ENCODE measurements around the gene PFDN5. TPM values are rescaled to one million over a fixed set of nuclear protein-coding genes. Genes with fewer than 3 reads are reported as not detected.

The PFDN5 gene
- total and polyA plus RNA-seq, 4 donors = 118 to 245 (median 206) TPM

DNA sequence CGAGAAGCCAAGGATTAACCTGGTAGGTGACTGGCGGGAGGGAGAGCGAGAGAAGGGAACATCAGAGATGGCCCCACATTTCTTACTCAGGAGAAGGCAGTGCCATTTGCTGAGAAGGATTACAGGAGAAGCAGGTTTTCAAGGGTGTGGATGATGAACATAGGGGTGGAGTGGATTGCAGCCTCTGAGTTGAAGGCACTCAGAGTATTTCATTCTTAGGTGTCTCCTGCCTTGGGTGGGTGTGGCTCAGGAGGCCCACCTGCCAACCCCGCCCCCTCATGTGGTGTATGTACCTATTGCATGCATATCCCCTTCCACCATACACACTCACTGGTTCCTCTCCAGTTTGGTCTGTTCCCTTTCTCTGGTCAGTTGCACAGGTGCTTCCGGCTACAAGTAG, 20.9 kb upstream of the PFDN5 start:
- DNase-seq (ENCODE audit: low spot score) = no peak
- Histone ChIP-seq H3K27me3 (ENCODE audit: control insufficient read depth in 4 of 4, insufficient read depth in 4 of 4, low read length in 3 of 4) (no peaks in the 10 kb centered on the region), H3K9me3 (ENCODE audit: control insufficient read depth in 4 of 4, low read length in 3 of 4) (no peaks in the 10 kb centered on the region), H3K36me3 (ENCODE audit: control insufficient read depth in 4 of 4, insufficient read depth in 3 of 4, low read depth in 1 of 4, low read length in 3 of 4) (no peaks in the 10 kb centered on the region), H3K4me3 (ENCODE audit: low read depth in 1 of 3, low read length in 3 of 3) (no peak overlapping the region), H3K27ac (ENCODE audit: low read depth in 1 of 2, low read length in 2 of 2) (no peak overlapping the region), H3K4me1 (ENCODE audit: control insufficient read depth in 4 of 4, insufficient read depth in 4 of 4, low read length in 3 of 4) (peaks cover 0 to 3% (median 2%) of the 10 kb centered on the region in 4 donors), H3K9ac (ENCODE audit: low read depth in 1 of 2, low read length in 2 of 2) (no peak overlapping the region)
- no peak for TF ChIP-seq NR2F2 (IDR thresholded peaks at IDR 0.05)
- TF ChIP-seq RAD21 (IDR thresholded peaks at IDR 0.05) = no peak
- no peak for TF ChIP-seq HNF4G (IDR thresholded peaks at IDR 0.05)
- no peak for TF ChIP-seq GABPA (IDR thresholded peaks at IDR 0.05 in 1 of 2, conservative IDR thresholded peaks at IDR 0.05 in 1 of 2)
- no peak for TF ChIP-seq EGR1 (IDR thresholded peaks at IDR 0.05; ENCODE audit: low read depth in 2 of 2)
- TF ChIP-seq FOXA1 (IDR thresholded peaks at IDR 0.05) = no peak
- no peak for TF ChIP-seq SP1 (IDR thresholded peaks at IDR 0.05)
- no peak for TF ChIP-seq RXRA (IDR thresholded peaks at IDR 0.05)
- no peak for TF ChIP-seq HNF4A (conservative IDR thresholded peaks at IDR 0.05)
- TF ChIP-seq JUND (IDR thresholded peaks at IDR 0.05) = no peak
- 98% methylated on average over 5 of the region's 5 CpGs for WGBS

DNA sequence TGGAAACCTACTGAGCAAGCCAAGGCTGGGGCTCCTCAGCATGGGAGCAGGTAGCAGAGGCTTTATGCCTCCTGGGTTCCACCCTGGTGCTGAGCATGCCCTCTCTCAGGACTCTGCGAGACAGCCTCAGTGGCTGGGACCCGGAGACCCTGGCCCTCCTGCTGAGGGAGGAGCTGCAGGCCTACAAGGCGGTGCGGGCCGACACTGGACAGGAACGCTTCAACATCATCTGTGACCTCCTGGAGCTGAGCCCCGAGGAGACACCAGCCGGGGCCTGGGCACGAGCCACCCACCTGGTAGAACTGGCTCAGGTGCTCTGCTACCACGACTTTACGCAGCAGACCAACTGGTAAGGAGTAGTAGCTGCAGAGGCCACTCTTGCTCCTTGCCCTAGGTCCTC, 18.8 kb upstream of the PFDN5 start:
- Histone ChIP-seq H3K27ac (ENCODE audit: low read depth in 1 of 2, low read length in 2 of 2) (no peak overlapping the region), H3K9me3 (ENCODE audit: control insufficient read depth in 4 of 4, low read length in 3 of 4) (no peaks in the 10 kb centered on the region), H3K36me3 (ENCODE audit: control insufficient read depth in 4 of 4, insufficient read depth in 3 of 4, low read depth in 1 of 4, low read length in 3 of 4) (no peaks in the 10 kb centered on the region), H3K4me3 (ENCODE audit: low read depth in 1 of 3, low read length in 3 of 3) (no peak overlapping the region), H3K27me3 (ENCODE audit: control insufficient read depth in 4 of 4, insufficient read depth in 4 of 4, low read length in 3 of 4) (no peaks in the 10 kb centered on the region), H3K9ac (ENCODE audit: low read depth in 1 of 2, low read length in 2 of 2) (no peak overlapping the region), H3K4me1 (ENCODE audit: control insufficient read depth in 4 of 4, insufficient read depth in 4 of 4, low read length in 3 of 4) (peaks cover 4 to 12% (median 11%) of the 10 kb centered on the region in 4 donors)
- TF ChIP-seq JUND (IDR thresholded peaks at IDR 0.05) (no peak), SP1 (IDR thresholded peaks at IDR 0.05) (no peak), HNF4A (conservative IDR thresholded peaks at IDR 0.05) (no peak)
- TF ChIP-seq, protein P1, sequence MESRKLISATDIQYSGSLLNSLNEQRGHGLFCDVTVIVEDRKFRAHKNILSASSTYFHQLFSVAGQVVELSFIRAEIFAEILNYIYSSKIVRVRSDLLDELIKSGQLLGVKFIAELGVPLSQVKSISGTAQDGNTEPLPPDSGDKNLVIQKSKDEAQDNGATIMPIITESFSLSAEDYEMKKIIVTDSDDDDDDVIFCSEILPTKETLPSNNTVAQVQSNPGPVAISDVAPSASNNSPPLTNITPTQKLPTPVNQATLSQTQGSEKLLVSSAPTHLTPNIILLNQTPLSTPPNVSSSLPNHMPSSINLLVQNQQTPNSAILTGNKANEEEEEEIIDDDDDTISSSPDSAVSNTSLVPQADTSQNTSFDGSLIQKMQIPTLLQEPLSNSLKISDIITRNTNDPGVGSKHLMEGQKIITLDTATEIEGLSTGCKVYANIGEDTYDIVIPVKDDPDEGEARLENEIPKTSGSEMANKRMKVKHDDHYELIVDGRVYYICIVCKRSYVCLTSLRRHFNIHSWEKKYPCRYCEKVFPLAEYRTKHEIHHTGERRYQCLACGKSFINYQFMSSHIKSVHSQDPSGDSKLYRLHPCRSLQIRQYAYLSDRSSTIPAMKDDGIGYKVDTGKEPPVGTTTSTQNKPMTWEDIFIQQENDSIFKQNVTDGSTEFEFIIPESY (IDR thresholded peaks at IDR 0.05) = no peak
- WGBS = 97% methylated on average over 11 of the region's 11 CpGs
- no peak for DNase-seq (ENCODE audit: low spot score)

DNA sequence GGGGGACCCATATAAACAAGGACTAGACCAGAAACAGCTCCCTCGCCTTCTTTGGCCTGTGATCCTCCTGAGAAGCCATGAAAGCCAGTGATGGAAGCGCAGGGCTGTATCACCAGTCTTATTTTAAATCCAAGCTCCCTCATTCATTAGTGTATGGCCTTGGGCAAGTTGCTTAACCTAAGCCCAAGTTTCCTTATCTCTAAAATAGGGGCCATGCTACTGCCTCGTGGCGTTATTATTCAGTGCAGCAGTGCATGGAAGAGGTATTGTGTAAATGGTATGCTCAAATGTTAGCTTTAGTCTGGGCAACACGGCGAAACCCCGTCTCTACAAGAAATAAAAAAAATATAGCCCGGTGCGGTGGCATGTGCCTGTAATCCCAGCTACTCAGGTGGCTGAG, 17.4 kb upstream of the PFDN5 start:
- H3K36me3 ChIP-seq (ENCODE audit: control insufficient read depth in 4 of 4, insufficient read depth in 3 of 4, low read depth in 1 of 4, low read length in 3 of 4) = peaks cover 0 to 3% (median 0%) of the 10 kb centered on the region in 4 donors
- no peaks in the 10 kb centered on the region for H3K9me3 ChIP-seq (ENCODE audit: control insufficient read depth in 4 of 4, low read length in 3 of 4)
- H3K27ac ChIP-seq (ENCODE audit: low read depth in 1 of 2, low read length in 2 of 2) = no peak overlapping the region
- no peak overlapping the region for H3K4me3 ChIP-seq (ENCODE audit: low read depth in 1 of 3, low read length in 3 of 3)
- WGBS = 91% methylated on average over 9 of the region's 9 CpGs
- no peaks in the 10 kb centered on the region for H3K27me3 ChIP-seq (ENCODE audit: control insufficient read depth in 4 of 4, insufficient read depth in 4 of 4, low read length in 3 of 4)
- no peak for DNase-seq (ENCODE audit: low spot score)
- H3K9ac ChIP-seq (ENCODE audit: low read depth in 1 of 2, low read length in 2 of 2) = no peak overlapping the region
- H3K4me1 ChIP-seq (ENCODE audit: control insufficient read depth in 4 of 4, insufficient read depth in 4 of 4, low read length in 3 of 4) = peaks cover 4 to 12% (median 11%) of the 10 kb centered on the region in 4 donors
- TF ChIP-seq FOXA2 (IDR thresholded peaks at IDR 0.05) = no peak

- no peak overlapping the region for H3K9ac ChIP-seq (ENCODE audit: low read depth in 1 of 2, low read length in 2 of 2)
- TF ChIP-seq MAX (IDR thresholded peaks at IDR 0.05) = no peak
- peak in 1 of 2 donors; percentile 32 for TF ChIP-seq RAD21 (IDR thresholded peaks at IDR 0.05)
- TF ChIP-seq HNF4A (conservative IDR thresholded peaks at IDR 0.05) = peak; percentile 96 to 99
- TF ChIP-seq NR2F2 (IDR thresholded peaks at IDR 0.05) = peak; percentile 93
- TF ChIP-seq FOXA2 (IDR thresholded peaks at IDR 0.05) = no peak
- TF ChIP-seq JUND (IDR thresholded peaks at IDR 0.05) = no peak
- peak; percentile 79 to 89 for TF ChIP-seq RXRA (IDR thresholded peaks at IDR 0.05)
- TF ChIP-seq TAF1 (conservative IDR thresholded peaks at IDR 0.05) = no peak
- TF ChIP-seq HNF4G (IDR thresholded peaks at IDR 0.05) = peak; percentile 95
- TF ChIP-seq SP1 (IDR thresholded peaks at IDR 0.05) = peak; percentile 76
- WGBS = 51% methylated on average over 3 of the region's 3 CpGs
- peaks cover 0 to 3% (median 1%) of the 10 kb centered on the region in 4 donors for H3K36me3 ChIP-seq (ENCODE audit: control insufficient read depth in 4 of 4, insufficient read depth in 3 of 4, low read depth in 1 of 4, low read length in 3 of 4)
- no peaks in the 10 kb centered on the region for H3K27me3 ChIP-seq (ENCODE audit: control insufficient read depth in 4 of 4, insufficient read depth in 4 of 4, low read length in 3 of 4)
- no peaks in the 10 kb centered on the region for H3K9me3 ChIP-seq (ENCODE audit: control insufficient read depth in 4 of 4, low read length in 3 of 4)
- H3K4me3 ChIP-seq (ENCODE audit: low read depth in 1 of 3, low read length in 3 of 3) = peak overlapping the region in 1 of 3 donors; percentile 27
- peaks cover 4 to 12% (median 11%) of the 10 kb centered on the region in 4 donors for H3K4me1 ChIP-seq (ENCODE audit: control insufficient read depth in 4 of 4, insufficient read depth in 4 of 4, low read length in 3 of 4)
- peak overlapping the region in 1 of 2 donors; percentile 37 for H3K27ac ChIP-seq (ENCODE audit: low read depth in 1 of 2, low read length in 2 of 2)
- no peak for DNase-seq (ENCODE audit: low spot score)
These were observed 16.0 kb upstream of the PFDN5 start for GRCh38 chr12:53279283-53279869.

All from liver (tissue), 9 donors.